G401 (cell line): Measurements from ENCODE around the gene ZNF44. TPM values are rescaled to one million over a fixed set of nuclear protein-coding genes. Genes with fewer than 3 reads are reported as not detected.
A peak's percentile ranks its signal among the peaks of the same experiment; 100 is the strongest.
"Not testable (repeated sequence)": the region's sequence is repeated elsewhere in the genome, so short reads cannot be mapped to it uniquely, and the experiment has no call there.

Experiments
- DNase-seq: peaks from one replicate; pipeline ENCODE4 v3.0.0-alpha.2; 2015; ENCODE audit warnings: low spot score
- in situ Hi-C: cut with HindIII; loops from 2 replicates; pipeline ENCODE4 v1.10.0; 2016; ENCODE audit warnings: low sequenced_read_pairs, mixed read lengths
- total RNA-seq: library from RNA; depleted of rRNA; stranded (reverse); fragments of >200 nt; shearing (Covaris generic); gene quantifications from 2 replicates; pipeline ENCODE4 v1.2.3, GENCODE V29; 2014; rRNA removed

The ZNF44 gene
- total RNA-seq: 3.5 and 9.3 TPM in 2 replicates

DNA sequence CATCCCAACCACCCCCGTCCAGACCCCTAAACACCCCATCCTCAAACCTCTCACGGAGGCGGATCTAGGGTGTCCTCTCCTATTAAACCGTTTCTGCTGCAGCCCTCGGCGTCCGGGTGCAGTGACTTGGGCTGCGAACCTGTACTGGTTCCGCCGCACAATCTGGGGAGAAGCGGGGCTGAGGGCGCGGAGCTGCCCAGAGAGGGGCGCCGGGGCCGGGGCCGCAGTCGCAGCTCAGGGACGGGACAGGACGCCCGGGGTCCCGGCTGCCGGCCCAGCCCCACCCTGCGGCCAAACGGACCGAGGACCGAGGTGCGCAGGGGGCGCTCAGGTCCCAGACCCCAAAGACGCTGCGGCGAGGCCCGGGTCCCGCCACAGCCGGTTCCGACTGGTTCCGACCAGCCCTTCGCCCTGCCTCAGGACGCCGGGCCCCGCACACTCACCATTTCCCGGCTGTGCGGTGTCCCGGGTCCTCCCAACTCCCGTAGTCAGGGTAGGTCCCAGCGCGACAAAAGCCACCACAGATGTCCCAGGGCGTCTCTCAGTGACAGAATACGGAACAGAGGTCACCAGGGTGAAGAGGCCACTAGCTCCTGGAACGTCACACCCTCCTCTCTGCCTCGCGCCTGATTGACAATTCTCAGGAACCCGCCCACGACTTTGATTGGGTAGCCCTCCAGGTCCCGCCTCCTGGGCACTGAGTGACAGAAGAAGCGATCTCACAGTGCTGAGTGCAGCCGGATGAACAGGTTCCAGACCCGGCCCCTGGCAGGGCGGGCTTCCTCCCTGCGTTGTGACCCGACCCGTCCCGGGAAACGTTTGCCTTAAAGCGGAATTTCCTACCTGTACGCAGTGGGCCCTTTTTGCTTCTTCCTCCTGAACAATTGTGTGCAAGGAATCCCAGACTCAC, at the start of gene ZNF44:
Gene ZNF44, minus strand, starts transcription at position 635 of the 910 bp plus-strand sequence. Its CDS starts 189 bp downstream, at position 446.
- in situ Hi-C loops: no loop called here

DNA sequence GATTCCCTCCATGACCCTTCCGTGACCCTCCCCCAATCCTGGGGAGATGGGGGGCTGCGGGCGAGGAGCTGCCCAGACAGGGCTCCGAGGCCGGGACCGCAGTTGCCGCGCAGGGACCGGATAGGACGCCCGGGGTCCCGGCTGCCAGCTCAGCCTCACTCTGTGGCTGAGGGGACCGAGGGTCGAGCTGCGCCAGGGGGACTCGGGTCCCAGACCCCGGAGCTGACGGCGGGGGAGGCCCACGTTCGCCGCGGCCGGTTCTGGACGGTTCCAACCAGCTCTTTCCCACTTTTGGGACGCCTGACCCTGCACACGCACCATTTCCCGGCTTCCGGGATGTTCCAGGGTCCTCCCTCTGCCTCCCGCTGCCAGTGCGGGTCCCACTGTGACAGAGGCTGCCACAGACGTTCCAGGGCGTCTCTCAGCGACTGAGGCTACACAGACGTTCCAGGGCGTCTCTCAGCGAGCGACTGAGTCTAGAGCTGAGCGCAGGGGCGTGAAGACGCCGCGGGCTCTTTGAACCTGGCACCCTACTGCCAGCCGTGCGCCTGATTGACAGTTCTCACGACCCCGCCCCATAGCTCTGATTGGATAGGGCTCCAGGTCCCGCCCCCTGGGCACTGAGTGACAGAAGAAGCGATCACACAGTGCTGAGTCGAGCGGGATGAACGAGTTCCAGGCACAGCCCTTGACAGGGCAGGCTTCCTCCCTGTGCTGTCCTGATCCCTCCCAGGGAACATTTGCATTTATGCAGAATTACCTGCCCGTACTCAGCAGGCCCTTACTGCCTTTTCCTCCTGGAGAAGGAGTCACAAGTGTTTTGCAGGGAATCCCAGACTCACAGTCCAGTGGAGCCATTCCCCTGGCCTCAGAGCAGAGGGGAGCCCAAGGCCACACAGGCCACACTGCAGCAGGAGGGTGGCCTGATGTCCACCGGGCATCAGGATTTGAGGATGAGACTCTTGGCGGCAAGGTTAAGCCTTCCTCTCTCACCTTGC, 38.8 kb upstream of the ZNF44 start, which contains the start of gene ZNF563:
Gene ZNF563, minus strand, starts transcription at position 472 of the 998 bp plus-strand sequence. Its CDS starts 151 bp downstream, at position 321.
- peak; percentile 99 for DNase-seq
- in situ Hi-C loops: no loop called here

More for the DNA sequence above, at the start of gene ZNF44:
- peak; percentile 99 for DNase-seq

DNA sequence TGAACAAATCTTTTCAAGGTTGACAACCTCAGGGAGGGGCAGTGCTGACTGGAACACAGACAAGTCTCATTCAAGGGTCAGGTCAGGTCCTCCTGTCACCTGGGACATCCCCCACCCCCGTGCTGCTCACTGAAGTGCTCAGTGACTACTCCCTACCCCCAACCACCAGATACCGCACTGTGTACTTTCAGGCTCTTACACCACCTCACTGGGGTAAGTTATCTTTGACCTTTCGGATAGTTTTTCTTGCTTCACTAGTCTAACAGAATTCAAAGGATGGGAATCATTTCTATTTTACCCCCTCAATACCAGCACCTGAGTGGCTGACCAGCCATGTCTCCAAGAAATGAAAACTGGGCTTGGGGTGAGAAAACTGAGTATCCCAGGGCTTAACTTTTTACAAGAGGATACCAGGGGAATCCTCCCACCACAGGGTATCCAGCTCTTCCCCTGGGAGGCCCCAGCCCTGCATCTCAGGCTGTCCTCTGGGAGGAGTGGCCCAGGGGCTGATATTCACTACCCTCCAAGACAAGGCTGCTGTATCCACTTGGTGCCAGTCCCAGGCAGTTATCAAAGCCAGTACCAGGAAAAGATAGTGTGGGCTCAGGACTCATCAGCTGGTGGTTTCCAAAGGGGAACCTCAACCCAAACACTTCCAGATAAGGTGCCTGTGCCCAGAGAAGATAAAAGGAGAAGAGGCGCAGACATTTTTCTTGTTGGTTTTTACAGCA, 36.7 kb upstream of the ZNF44 start:
- no peak for DNase-seq
- in situ Hi-C loops: no loop called here

DNA sequence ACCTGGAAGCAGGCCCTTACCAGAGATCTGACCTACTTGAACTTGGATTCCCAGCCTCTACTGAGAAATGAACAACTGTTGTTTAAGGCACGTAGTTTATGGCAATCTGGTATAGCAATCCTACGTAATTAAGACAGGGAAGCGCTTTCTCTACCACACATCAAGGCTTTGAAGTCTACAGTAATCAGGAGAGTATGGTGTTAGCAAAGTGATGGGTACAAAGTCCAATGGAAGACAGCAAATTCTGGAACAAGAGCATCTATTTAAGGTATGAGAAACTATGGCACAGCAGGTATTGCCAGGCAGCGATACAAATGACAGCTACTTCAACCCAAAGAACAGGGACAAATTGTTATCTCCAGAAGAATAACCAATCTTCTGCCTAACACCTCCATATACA, 35.7 kb upstream of the ZNF44 start:
- no peak for DNase-seq

DNA sequence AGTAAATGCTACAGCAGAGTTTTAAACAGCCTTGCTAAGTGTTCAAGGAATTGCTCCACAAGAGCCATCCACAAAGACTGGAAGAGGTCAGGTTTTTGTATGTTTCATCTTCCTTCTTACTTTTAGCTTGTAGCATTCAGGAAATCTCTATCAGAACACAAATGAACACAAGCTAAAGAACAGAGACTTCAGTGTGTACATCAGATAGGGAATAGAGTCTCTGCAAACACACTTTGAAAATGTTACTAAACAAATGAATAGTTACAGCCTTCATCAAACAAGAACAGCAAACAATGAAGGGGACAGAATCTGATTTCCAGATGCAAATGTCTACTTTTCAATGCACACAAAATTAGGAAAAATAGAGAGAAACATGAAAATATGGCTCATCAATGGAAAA, 31.0 kb upstream of the ZNF44 start:
- DNase-seq: no peak
- in situ Hi-C loops: no loop called here

More for the DNA sequence above, 35.7 kb upstream of the ZNF44 start:
- in situ Hi-C loops: no loop called here

DNA sequence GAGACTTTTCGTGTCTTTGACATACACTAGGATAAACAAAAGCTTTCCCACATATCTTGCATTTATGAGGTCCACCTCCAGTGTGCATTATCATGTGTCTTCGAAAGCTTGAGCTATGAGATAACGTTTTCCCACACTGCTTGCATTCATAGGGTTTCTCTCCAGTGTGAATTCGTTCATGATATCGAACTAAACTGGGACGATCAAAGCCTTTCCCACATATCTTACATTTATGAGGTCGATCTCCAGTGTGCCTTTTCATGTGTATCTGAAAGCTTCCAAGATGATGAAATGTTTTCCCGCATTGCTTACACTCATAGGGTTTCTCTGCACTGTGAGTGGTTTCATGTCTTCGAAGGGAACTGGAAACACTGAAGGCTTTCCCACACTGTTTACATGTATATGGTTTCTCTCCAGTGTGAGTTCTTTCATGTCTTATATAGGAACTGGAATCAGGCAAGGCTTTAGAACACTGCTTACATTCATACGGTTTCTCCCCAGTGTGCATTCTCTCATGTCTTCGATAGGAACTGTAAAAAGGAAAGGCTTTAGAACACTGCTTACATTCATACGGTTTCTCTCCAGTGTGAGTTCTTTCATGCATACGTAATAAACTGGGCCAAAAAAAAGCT, 24.2 kb upstream of the ZNF44 start:
- in situ Hi-C loops: no loop called here
- DNase-seq: no peak

DNA sequence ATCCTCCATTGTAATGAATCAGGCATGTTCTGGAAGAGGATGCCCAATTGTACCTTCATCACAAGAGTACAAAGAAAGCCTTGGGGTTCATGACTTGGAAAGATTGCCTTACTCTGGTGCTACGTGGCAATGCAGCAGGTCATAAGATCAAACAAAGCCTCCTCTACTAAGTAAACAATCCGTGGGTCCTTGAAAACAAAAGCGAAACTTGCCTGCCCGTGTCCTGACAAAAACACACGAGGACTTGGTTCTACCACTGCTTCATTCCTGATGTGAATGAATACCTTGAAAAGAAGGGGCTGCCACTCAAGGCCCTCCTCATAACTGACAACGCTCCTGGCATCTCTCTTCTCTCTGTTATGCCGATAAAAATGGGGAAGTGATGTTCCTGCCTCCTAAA, 19.9 kb upstream of the ZNF44 start:
- in situ Hi-C loops: no loop called here
- DNase-seq: no peak

DNA sequence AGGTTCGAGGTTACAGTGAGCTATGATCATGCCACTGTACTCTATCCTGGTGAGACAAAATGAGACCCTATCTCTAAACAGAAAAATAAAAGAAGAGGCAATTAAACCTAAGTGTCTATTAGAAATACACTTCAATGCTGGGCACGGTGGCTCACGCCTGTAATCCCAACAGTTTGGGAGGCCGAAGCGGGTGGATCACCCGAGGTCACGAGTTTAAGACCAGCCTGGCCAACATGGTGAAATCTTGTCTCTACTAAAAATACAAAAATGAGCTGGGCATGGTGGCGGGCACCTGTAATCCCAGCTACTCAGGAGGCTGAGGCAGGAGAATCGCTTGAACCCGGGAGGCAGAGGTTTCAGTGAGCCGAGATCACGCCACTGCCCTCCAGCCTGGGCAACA, 14.2 kb upstream of the ZNF44 start:
- in situ Hi-C loops, DNase-seq: not testable (repeated sequence)

DNA sequence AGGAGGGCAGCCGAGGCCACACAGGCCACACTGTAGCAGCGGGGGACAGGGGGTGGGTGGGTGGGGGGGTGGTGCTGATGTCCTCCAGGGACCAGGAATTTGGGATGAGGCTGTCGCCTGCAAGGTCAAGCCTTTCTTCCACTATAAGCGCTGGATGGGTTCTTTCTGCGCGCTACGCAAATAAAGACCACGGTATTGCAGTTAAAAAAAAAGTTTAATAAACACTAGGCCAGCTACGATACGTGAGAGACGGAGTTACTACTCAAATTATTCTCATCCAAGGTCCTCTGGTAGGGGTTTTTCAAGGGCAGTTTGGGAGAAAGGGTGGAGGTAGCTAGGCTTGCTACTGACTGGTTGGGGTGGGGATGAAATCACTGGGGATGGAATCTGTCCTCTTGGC, 508 bp upstream of the ZNF44 start:
- in situ Hi-C loops: no loop called here
- DNase-seq: no peak

DNA sequence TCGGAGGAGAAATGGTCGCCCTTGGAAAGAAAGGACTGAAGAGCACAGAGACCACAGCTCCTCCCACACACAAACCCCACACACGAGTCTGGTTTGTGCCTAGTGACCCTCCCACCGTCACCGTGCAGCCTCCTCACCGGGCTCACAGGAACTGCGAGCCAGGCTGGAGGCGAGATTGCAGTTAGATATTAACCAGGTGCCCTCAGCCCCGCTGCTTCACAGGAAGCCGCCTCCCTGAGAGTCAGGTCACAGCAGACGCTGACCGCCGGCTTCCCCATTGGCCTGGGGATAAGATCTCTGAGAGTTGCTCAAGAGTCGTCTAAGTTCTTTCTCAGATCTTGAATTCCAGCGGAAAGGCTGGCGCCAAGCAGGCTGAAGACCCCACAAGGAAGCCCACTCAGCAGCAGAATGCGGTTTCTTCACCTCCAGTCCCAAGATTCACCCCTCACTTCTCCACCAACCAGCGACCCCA, 870 bp downstream of the ZNF44 start:
- in situ Hi-C loops: no loop called here
- DNase-seq: peak; percentile 48

DNA sequence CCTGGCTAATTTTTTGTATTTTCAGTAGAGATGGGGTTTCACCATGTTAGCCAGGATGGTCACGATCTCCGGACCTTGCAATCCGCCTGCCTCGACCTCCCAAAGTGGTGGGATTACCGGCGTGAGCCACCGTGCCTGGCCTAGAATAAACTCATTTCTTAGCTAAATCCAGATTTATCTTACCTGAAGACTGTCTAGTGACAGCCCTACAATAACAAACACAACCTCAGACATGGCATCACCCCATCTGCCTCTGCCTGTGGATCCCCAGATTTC, 5.0 kb downstream of the ZNF44 start:
- in situ Hi-C loops: no loop called here
- no peak for DNase-seq

DNA sequence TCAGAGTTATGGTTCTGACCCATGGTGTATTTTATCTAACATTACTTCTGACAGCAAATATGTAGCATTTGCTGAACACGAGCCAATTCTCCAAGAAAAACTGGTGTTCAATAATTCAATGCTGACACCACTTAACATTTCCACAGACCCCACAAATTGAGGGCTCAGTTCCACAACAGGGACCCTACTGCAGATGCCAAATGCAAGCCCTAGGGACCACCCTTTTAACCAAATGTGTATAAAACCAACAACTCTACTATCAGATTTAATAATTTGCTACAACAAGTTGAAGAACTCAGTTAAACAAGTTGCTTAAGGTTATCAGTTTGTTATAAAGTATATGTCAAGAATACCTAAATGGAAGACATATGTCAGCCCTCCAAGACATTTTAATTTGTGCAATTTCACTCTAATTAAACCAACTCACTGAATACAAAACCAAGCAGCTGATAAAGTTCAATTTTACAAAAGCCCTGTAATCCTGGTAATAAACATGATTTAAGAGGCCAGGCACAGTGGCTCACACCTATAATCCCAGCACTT, 6.7 kb downstream of the ZNF44 start:
- in situ Hi-C loops: no loop called here
- DNase-seq: no peak

DNA sequence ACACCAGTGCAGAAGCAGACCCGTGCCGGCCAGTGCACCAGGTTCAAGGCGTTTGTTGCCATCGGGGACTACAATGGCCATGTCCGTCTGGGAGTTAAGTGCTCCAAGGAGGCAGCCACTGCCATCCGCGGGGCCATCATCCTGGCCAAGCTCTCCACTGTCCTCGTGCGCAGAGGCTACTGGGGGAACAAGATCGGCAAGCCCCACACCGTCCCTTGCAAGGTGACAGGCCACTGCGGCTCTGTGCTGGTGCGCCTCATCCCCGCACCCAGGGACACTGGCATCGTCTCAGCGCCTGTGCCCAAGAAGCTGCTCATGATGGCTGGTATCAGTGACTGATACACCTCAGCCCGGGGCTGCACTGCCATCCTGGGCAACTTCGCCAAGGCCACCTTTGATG, 10.1 kb downstream of the ZNF44 start:
- in situ Hi-C loops: no loop called here
- DNase-seq: no peak

DNA sequence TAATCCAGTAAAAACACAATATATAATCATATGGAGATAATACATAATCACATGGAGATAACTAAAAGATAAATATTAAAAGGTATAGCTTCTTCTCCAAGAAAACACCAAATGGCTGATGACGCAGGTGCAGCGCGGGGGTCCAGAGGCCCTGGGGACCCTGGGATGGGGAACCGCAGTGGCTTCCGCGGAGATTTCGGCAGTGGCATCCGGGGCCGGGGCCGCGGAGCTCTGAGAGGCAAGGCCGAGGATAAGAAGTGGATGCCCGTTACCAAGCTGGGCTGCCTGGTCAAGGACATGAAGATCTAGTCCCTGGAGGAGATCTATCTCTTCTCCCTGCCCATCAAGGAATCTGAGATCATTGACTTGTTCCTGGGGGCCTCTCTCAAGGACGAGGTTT, 10.5 kb downstream of the ZNF44 start:
- no peak for DNase-seq
- in situ Hi-C loops: no loop called here

DNA sequence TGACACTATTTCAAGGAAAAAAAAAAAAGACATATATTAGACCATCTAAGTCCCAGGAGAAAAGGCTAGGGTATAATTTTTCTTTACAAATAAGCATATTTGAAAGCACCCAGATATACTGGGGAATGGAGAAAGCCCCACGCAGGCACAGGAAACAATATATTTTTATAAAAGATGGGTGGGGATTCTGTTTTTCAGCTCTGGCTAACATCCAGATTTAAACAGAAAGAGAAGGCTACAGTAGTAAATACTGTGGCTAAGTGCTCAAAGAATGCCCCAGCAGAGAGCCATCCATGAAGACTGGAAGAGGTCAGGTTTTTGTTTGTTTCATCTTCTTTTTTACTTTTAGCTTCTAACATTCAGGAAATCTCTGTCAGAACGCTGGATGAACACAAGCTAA, 16.0 kb downstream of the ZNF44 start:
- DNase-seq: no peak
- in situ Hi-C loops: no loop called here

DNA sequence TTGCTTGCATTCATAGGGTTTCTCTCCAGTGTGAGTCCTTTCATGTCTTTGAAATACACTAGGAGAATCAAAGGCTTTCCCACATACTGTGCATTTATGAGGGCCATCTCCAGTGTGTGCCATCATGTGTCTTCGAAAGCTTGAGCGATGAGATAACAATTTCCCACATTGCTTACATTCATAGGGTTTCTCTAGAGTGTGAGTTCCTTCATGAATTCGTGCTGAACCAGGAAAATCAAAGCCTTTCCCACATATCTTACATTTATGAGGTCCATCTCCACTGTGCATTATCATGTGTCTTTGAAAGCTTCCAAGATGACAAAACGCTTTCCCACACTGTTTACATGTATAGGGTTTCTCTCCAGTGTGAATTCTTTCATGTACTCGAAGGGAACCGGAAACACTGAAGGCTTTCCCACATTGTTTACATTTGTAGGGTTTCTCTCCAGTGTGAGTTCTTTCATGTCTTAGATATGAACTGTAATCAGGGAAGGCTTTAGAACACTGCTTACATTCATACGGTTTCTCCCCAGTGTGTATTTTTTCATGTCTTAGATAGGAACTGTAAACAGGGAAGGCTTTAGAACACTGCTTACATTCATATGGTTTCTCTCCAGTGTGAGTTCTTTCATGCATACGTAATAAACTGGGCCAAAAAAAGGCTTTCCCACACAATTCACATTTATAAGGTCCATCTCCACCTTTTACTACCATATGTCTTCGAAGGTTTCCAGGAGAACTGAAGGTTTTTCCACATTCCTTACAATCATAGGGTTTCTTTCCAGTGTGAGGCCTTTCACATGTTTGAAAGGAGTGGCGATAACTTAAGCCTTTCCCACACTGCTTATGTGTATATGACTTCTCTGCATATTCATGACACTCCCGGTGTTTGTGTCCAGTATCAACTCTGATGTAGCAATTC, 21.4 kb downstream of the ZNF44 start:
- in situ Hi-C loops: no loop called here

DNA sequence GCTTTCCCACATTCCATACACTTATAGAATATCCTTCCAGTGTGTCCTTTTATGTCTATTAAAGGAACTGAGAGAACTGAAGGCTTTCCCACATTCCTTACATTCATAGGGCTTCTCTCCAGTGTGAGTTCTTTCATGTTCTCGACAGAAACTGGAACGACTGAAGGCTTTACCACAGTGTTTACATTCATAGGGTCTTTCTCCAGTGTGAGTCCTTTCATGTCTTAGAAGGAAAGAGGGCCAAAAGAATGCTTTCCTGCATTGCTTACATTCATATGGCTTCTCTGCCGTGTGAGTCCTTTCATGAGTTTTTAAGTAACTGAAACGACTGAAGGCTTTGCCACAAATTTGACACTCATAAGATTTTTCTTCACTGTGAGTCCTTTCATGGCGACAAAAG, 22.3 kb downstream of the ZNF44 start:
- in situ Hi-C loops: no loop called here

More for the DNA sequence above, 21.4 kb downstream of the ZNF44 start:
- no peak for DNase-seq

More for the DNA sequence above, 22.3 kb downstream of the ZNF44 start:
- DNase-seq: no peak
